Measurements from ENCODE around the gene ATP5PD.

DNA sequence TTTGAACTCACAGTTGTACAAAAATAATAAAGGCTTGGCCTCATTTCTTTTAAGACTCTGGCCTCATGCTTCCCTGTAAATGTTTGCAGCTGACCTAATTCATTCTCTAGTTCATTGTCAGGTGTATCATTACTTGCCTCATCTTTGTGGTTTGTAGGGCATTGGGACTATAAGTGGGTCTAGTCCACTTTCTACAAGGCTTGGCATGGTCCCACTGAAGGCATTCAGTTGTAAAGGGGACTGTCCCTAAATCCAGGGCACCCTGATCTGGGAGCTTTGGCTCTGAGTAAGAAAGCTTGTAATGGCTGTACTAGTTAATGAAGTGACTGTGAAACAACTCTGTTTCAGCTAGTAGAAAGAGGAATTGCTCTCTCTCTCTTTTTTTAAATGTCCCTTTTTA, 2.9 kb upstream of the ATP5PD start:
- TF ChIP-seq, protein P1, sequence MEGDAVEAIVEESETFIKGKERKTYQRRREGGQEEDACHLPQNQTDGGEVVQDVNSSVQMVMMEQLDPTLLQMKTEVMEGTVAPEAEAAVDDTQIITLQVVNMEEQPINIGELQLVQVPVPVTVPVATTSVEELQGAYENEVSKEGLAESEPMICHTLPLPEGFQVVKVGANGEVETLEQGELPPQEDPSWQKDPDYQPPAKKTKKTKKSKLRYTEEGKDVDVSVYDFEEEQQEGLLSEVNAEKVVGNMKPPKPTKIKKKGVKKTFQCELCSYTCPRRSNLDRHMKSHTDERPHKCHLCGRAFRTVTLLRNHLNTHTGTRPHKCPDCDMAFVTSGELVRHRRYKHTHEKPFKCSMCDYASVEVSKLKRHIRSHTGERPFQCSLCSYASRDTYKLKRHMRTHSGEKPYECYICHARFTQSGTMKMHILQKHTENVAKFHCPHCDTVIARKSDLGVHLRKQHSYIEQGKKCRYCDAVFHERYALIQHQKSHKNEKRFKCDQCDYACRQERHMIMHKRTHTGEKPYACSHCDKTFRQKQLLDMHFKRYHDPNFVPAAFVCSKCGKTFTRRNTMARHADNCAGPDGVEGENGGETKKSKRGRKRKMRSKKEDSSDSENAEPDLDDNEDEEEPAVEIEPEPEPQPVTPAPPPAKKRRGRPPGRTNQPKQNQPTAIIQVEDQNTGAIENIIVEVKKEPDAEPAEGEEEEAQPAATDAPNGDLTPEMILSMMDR (IDR thresholded peaks at IDR 0.05; ENCODE audit: insufficient read depth, low read depth, low read length) = no peak
- TF ChIP-seq EZH2 (IDR thresholded peaks at IDR 0.05; ENCODE audit: insufficient read depth, low read length) = no peak

Measured in astrocyte (in vitro differentiated cells and primary cell).